HepG2 (cell line): ENCODE measurements around the gene NCAPD2. TPM values are rescaled to one million over a fixed set of nuclear protein-coding genes. Genes with fewer than 3 reads are reported as not detected.
A peak's percentile ranks its signal among the peaks of the same experiment; 100 is the strongest.

Experiments used
- BCL6 ChIP-seq: IDR thresholded peaks from 2 replicates; pipeline ENCODE4 v1.6.1; 2016; ENCODE audit warnings: missing genetic modification reagents, missing compliant biosample characterization
- CTCF ChIP-seq: sonication (generic); formaldehyde crosslinking; IDR thresholded peaks from 2 replicates; pipeline ENCODE4 v1.5.0; 2020; ENCODE audit warnings: mild to moderate bottlenecking, missing genetic modification reagents, moderate library complexity
- MLX ChIP-seq: IDR thresholded peaks from 2 replicates; pipeline ENCODE4 v1.6.1; 2016
- MTA3 ChIP-seq: sonication (generic); formaldehyde crosslinking; IDR thresholded peaks from 2 replicates; pipeline ENCODE4 v1.4.0; 2020; ENCODE audit warnings: missing genetic modification reagents
- SNAPC5 ChIP-seq: sonication (generic); formaldehyde crosslinking; IDR thresholded peaks from 2 replicates; pipeline ENCODE4 v1.8.1; 2023; ENCODE audit warnings: mild to moderate bottlenecking, missing genetic modification reagents, borderline replicate concordance
- ZBTB40 ChIP-seq, 2 experiments: fragments of 450-650 bp in 1 of 2; sonication (generic) in 1 of 2; formaldehyde crosslinking in 1 of 2; IDR thresholded peaks; 2 replicates each; pipeline versions ENCODE4 v1.6.1 to v1.8.0; 2016 to 2022; ENCODE audit warnings: antibody characterized with exemption in 1 of 2, mild to moderate bottlenecking in 1 of 2, missing genetic modification reagents in 1 of 2
- ZBTB43 ChIP-seq: sonication (generic); formaldehyde crosslinking; conservative IDR thresholded peaks from 2 replicates; pipeline ENCODE4 v1.4.0; 2020; ENCODE audit warnings: missing genetic modification reagents
- ZNF775 ChIP-seq: sonication (generic); formaldehyde crosslinking; IDR thresholded peaks from 2 replicates; pipeline ENCODE4 v1.4.0; 2020; ENCODE audit warnings: missing genetic modification reagents, mild to moderate bottlenecking, moderate library complexity, borderline replicate concordance
- polyA plus RNA-seq, 8 experiments: library from polyadenylated mRNA; depleted of rRNA in 3 of 8; stranded (reverse) in 7 of 8; unstranded in 1 of 8; fragments of >200 nt; fragmentation: Illumina TruSeq in 4 of 8; extraction: Trizol in 4 of 8; gene quantifications; 2 replicates each; pipeline versions ENCODE4 v1.2.1 to v1.2.3, GENCODE V29; 2011 to 2016; ENCODE audit warnings: low read depth in 4 of 8, missing spikeins in 1 of 8, mixed read lengths in 1 of 8; ENCODE audit not compliant: insufficient read depth in 1 of 8
- total RNA-seq, 5 experiments: library from RNA; depleted of rRNA; stranded (reverse); fragments of >200 nt; fragmentation: Illumina TruSeq; extraction: Trizol; gene quantifications; 2 replicates each; pipeline ENCODE4 v1.2.3, GENCODE V29; 2016; ENCODE audit warnings: low read depth in 1 of 5

Gene NCAPD2
- total and polyA plus RNA-seq, 2 of the 13 experiments (the other 11 are each of a cell fraction or from before 2014, with no cell fraction given): 51.1 to 65.6 TPM

GRCh38 chr12:6542209-6543009 is 48.5 kb downstream of the NCAPD2 start (continued):
- TF ChIP-seq SNAPC5 (CRISPR knock-in tag): no peak
- TF ChIP-seq CTCF (CRISPR knock-in tag): peak; percentile 17; the same call in 1 of the 2 replicates
- 0 out of 2 replicates have a peak, but pooled peaks have one; percentile 54 for TF ChIP-seq MLX (CRISPR knock-in tag)
- TF ChIP-seq ZNF775 (CRISPR knock-in tag): no peak
- no peak for TF ChIP-seq MTA3 (CRISPR knock-in tag)
- TF ChIP-seq BCL6 (CRISPR knock-in tag): peak; percentile 43
- TF ChIP-seq ZBTB43: 0 out of 2 replicates have a peak, but pooled peaks have one; percentile 27
- TF ChIP-seq ZBTB40 (IDR thresholded peaks at IDR 0.05): no peak
- peak; percentile 56 for TF ChIP-seq ZBTB40 (CRISPR knock-in tag; IDR thresholded peaks at IDR 0.05)
